ENCODE results near the gene TMEM184B.

GRCh38 chr22:38176170-38176741 lies 96.6 kb downstream of the TMEM184B start:
- peak; percentile 40 to 54 (median 46) for TF ChIP-seq POLR2AphosphoS5 (IDR thresholded peaks at IDR 0.05)
- TF ChIP-seq CTCF (IDR thresholded peaks at IDR 0.05) = no peak
- TF ChIP-seq POLR2A (IDR thresholded peaks at IDR 0.05) = no peak
- TF ChIP-seq EP300 (IDR thresholded peaks at IDR 0.05) = peak; percentile 7

Measured in stomach (tissue), 4 donors.